ENCODE measurements around the gene ELMOD1.
A peak's percentile ranks its signal among the peaks of the same experiment; 100 is the strongest.

Gene ELMOD1

DNA sequence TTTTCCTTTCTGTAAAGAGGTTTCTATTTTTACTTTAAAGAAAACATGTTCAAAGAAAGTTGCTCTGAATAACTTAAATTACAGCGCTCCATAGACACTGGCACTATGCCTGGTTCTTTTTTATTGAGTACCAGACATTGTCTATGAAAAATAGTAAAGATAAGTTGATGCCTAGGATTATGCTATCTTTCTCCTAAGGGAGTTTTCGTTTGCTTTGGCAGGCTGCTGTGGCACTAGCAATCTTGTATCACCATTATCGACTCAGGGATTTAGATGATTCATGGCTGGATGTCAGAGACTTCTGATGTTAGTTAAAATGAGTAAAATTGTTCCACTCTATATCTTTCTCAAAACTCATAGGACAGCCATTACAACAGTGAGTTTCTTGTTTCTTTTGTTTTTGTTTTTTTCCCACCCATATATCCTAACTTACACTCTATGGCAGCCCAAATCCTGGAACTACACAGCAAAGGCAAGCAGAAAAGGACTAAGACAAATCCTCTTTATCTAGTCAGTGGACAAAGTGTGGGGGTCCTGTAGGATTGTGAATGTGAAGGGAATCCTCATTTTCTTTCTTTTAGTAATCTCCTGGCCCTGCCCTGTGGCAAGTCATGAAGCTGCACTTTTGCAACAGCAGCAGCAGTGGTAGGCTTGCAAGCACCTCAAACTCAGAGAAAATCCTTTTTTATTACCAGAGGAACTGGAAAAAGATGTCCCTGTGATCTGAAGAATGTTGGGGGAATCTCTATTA, 100.2 kb downstream of the ELMOD1 start:
- DNase-seq, result no peak

DNA sequence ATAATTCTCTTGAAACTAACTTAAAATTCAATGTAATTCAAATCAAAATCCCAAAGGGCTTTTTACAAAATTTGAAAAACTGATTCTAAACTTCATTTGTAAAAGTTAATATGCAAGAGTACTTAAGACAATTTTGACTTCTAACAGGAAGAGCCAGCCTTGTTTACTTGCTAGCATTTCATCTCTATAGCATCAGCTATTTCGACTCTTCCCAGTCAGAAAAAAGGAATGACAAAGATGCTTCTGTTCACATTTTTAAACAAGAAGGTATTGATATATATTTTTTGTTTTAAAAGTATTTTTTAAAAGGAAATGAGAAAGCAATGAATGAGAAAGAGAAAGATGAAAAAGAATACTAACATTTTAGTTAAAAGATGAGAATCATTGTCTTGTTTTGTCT, 104.5 kb downstream of the ELMOD1 start:
- DNase-seq, result no peak

DNA sequence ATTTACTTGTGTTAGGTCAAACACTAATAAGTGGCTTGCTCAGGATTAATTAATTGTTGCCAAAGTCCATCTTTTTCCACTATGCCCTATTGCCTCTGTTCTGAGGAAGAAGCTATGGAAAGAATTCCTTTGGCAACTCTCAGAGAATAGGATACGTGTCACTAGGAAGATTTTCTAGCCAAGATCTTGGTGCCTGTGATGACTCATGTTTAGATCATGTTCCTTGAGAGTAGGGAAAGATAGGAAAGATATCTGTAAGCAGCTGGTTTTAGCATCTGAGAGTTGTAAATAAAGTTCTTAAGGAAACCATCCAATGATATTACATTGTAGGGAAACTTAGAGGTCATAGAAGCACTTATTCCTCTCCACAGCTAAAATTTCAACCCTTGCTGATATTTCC, 105.2 kb downstream of the ELMOD1 start:
- DNase-seq, result no peak

GRCh38 chr11:107697291-107697690, 106.3 kb downstream of the ELMOD1 start:
- no peak for DNase-seq

GRCh38 chr11:107699371-107700285, 108.7 kb downstream of the ELMOD1 start:
- no peak for DNase-seq

DNA sequence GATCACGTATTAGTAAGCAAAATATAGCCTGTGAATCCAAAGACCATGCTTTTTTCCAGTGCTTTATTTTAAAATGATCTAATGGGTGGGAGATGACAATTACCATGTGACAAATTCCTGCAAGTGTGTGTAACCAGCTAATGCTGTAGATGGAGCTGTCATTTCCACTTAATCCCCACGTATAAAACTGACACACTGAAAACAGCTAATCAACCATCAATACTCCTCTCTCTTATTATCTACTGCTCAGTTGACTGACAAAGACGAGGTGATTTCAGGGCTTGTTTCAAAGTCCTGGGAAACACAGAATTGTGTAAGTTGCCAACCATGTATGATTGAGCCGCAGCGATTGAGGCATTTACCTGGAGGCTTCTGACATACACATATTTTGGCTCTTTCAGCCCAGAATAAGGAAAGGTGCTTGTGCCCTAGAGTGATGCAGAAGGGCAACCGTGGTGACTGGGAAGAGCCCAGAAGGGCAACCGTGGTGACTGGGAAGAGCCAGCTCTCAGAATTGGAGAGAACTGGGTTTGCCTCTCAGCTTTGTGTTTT, 111.2 kb downstream of the ELMOD1 start:
- DNase-seq, result no peak

DNA sequence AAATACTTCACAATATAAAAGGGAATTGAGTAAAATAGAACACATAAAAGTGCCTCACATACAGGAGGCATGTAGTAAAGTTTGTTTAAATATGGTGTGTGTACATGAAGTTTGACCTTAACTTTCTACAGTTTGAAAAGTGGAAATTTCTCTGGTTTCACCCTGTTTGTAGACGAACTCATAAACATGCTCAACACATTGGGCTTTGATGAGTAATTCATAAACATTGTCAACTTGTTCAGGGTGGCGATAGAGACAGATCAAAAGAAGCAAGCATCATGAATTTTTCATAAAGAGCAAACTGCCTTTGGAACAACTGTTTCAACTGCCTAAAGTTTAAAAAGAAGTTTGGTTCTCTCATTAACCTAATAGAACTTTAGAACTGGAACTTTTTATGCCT, 111.8 kb downstream of the ELMOD1 start:
- no peak for DNase-seq

DNA sequence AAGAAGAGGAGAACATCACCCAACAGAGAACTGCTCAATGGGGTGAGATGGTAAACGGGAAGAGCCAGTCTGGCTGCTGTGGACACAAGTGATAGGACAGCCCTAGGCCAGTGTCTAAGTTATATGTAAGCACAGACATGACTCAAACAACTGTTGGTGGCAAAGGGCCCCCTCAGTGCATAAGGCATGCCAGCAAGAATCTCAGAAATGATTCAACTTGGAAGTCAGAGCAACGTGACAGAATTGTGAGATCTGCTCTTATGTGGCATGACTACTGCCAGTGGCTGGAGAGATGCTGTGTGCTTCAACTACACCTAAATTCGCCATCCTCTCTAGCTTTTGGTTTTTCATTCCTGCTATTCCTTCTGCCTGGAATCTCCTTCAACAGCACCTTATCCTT, 113.5 kb downstream of the ELMOD1 start:
- DNase-seq, result no peak

GRCh38 chr11:107705027-107705426, 114.1 kb downstream of the ELMOD1 start:
- no peak for DNase-seq

DNA sequence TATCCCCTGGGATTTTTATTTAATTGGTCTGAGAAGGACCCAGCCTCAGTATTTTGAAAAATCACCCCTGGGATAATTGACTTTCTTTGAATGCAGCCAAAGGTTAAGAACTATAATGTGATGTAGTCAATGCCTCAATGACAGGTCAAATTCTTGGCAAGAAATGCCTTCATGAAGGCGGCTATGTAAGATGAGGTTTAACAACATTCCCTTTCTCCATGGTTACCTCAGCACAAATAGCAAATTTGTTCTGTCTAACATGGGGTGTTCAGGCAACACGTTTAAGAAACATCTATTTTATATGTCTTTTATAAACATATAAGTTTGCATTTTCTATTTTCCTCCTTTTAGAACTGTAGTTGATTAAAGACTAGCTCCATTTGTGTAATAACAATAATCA, 115.6 kb downstream of the ELMOD1 start:
- DNase-seq, result no peak

GRCh38 chr11:107707215-107707671, 116.3 kb downstream of the ELMOD1 start:
- DNase-seq, result no peak

- DNase-seq, result no peak
Measured at GRCh38 chr11:107707807-107708206, 116.9 kb downstream of the ELMOD1 start.

DNA sequence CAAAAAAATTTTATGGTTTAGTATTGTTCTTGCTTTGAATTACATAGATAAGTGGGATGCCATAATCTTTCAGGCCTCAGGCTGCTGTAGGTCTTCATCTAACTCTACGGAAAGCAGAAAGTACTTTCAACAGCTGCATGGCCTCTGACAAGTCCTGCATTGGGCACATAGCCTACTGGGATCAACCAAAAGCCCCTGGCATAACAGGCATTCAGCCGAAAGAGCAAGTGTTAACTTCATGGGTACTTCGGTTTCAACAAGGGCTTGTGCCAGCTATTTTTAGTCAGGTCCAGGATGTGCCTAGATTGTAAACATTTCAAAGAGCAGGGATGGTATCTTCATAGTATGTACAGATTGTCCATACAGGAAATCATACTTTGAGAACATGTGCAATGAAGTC, 117.8 kb downstream of the ELMOD1 start:
- DNase-seq, result no peak

DNA sequence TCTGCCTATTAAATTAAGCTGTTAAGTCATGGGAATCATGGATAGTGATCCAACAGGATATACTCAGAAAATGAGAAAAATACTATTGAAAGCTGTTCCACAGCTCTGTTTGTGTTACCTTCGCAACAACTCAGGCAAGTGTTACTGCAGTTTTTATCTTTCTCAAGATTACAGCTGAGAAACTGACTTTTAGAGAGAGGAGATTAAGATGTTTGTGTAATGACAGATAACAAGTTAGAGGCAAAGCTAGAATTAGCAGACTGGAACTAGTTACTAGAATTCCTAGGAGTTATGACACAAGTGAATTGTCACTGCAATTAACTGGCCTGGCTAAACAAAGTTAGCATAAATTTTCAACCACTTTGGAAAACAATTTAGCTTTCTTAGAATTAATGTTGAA, 119.4 kb downstream of the ELMOD1 start:
- no peak for DNase-seq

DNA sequence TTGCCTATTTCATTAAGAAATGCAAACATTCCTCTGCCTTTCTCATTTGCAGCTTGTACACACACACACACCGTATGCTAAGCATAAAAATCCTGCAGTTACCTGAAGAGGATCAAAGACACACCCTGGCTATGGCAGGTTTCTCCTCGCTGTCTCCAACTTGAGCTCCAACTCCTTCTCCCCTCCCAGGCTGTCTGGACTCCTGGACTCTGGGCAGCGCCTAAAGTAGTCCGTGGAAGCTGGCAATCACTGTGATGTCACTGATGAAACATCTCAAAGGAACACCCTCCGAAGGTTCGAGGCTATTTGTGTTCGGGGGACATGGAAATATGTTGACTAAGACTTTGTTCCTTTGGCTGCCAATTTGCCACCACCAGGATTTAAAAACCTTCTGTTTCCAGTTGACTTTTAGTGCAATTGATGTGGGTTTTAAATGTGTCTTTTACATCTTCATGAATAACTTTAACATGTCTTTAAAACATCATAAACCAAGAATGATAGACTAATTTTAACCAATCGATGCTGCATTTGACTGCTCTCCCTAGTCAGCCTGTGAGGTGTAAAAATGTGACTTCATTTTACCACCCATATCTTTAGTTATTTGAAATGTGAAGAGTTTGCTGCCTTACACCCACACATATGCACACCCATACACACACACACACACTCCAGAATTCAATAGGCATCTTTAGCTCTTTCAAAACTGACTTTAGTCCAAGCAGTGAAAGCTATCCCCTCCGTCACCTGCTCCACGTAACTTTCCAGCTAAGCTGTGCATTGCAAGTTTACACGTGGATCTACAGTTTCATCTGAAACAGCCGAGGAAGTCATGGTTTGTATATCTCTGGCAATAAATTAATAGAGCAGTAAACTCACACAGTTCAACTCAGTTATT, 121.2 kb downstream of the ELMOD1 start, which contains the start of gene SLN:
TSS of gene SLN (minus strand) at position 196 of the 895 bp plus-strand sequence.
- DNase-seq, result no peak

- DNase-seq, result peak; percentile 22
Measured at GRCh38 chr11:107713009-107713408, 122.1 kb downstream of the ELMOD1 start.
